HepG2 (cell line): Measurements from ENCODE around the gene GPSM1. TPM values are rescaled to one million over a fixed set of nuclear protein-coding genes. Genes with fewer than 3 reads are reported as not detected.
A peak's percentile ranks its signal among the peaks of the same experiment; 100 is the strongest.

Experiments
- ATAC-seq: fragments of 200-7000 bp; cut with Tn5 transposase; 3 replicates; pipeline ENCODE4 v1.9.1; 2020; ENCODE audit warnings: mild to moderate bottlenecking, moderate library complexity
- BruUV-seq: library from RNA; stranded (reverse); fragments of 400-500 nt; replicated peaks from 2 replicates; lab custom pipeline; 2021; lab: Mats Ljungman, UMichigan
- CTCF ChIA-PET: fragments of 300-600 bp; formaldehyde crosslinking; extraction: SDS; loops from one replicate; lab custom pipeline; 2021; ENCODE audit warnings: low total read pairs, inconsistent platforms, low intra/inter-chr PET ratio; lab: Yijun Ruan, JAX
- POLR2A ChIA-PET: fragments of 350-600 bp; sonication (Branson Sonifier 250); formaldehyde crosslinking; loops from one replicate; lab custom pipeline; 2020; ENCODE audit warnings: antibody characterized with exemption, inconsistent platforms; lab: Yijun Ruan, JAX
- DNase-seq: peaks from one replicate; pipeline ENCODE4 v3.0.0-alpha.2; 2015; ENCODE audit warnings: low spot score
- FAIRE-seq: peaks from 3 replicates; lab custom pipeline; 2011; peaks lifted over from hg19 to GRCh38; lab: Jason Lieb, UNC
- H2AFZ ChIP-seq: one replicate; pipeline ENCODE4 v1.6.1; 2011; ENCODE audit warnings: low read length, inconsistent platforms
- H3K27ac ChIP-seq: fragments of 300-600 bp; 3 replicates; pipeline ENCODE4 v1.8.0; 2011; ENCODE audit warnings: mixed run types, mild to moderate bottlenecking, mixed read lengths, low read length, inconsistent platforms; ENCODE audit not compliant: insufficient read depth; ENCODE audit errors: extremely low read length
- H3K27me3 ChIP-seq, 2 experiments: fragments of 200-600 bp in 1 of 2; 2 replicates in 1 of 2; 3 replicates in 1 of 2; pipeline versions ENCODE4 v1.6.0 to v1.8.0; 2011; ENCODE audit warnings: low read length in 2 of 2, mild to moderate bottlenecking in 2 of 2, moderate library complexity in 2 of 2, inconsistent platforms in 1 of 2; ENCODE audit not compliant: insufficient read depth in 2 of 2, control insufficient read depth in 1 of 2
- H3K36me3 ChIP-seq, 2 experiments: fragments of 200-600 bp in 1 of 2; replicated peaks in 1 of 2; 2 replicates in 1 of 2; 3 replicates in 1 of 2; pipeline versions ENCODE4 v1.5.1 to v1.8.0; 2011; ENCODE audit warnings: low read length in 2 of 2, inconsistent platforms in 1 of 2; ENCODE audit not compliant: insufficient read depth in 2 of 2, control insufficient read depth in 1 of 2
- H3K4me1 ChIP-seq: 2 replicates; pipeline ENCODE4 v1.5.1; 2012; ENCODE audit warnings: low read length, inconsistent platforms; ENCODE audit not compliant: insufficient read depth
- H3K4me2 ChIP-seq: 2 replicates; pipeline ENCODE4 v1.6.0; 2011; ENCODE audit warnings: low read depth, low read length, inconsistent platforms
- H3K4me3 ChIP-seq, 3 experiments: fragments of 200-600 bp in 1 of 3; sonication (generic), shearing (Covaris generic) in 1 of 3; replicated peaks in 1 of 3; 2 replicates each; pipeline ENCODE4 v1.5.1; 2011 to 2016; ENCODE audit warnings: low read length in 3 of 3, inconsistent platforms in 2 of 3, low read depth in 2 of 3, mild to moderate bottlenecking in 2 of 3, control low read depth in 1 of 3, mixed read lengths in 1 of 3; ENCODE audit not compliant: insufficient read depth in 1 of 3
- H3K79me2 ChIP-seq: one replicate; pipeline ENCODE4 v1.6.1; 2011; ENCODE audit warnings: low read length, inconsistent platforms; ENCODE audit not compliant: insufficient read depth
- H3K9ac ChIP-seq: 2 replicates; pipeline ENCODE4 v1.6.0; 2011; ENCODE audit warnings: mild to moderate bottlenecking, low read depth, low read length, inconsistent platforms; ENCODE audit not compliant: insufficient read depth
- H3K9me3 ChIP-seq: 2 replicates; pipeline ENCODE4 v1.5.1; 2012; ENCODE audit warnings: mild to moderate bottlenecking, low read length
- H4K20me1 ChIP-seq: 2 replicates; pipeline ENCODE4 v1.6.0; 2011; ENCODE audit warnings: inconsistent platforms, mild to moderate bottlenecking, low read length, moderate library complexity; ENCODE audit not compliant: insufficient read depth
- AGO2 ChIP-seq: fragments of 200-400 bp; formaldehyde crosslinking; optimal IDR thresholded peaks from 2 replicates; pipeline ENCODE3; 2017; ENCODE audit warnings: mild to moderate bottlenecking, low read depth, low read length, moderate library complexity
- CREM ChIP-seq, 2 experiments: sonication (generic) in 1 of 2; formaldehyde crosslinking in 1 of 2; IDR thresholded peaks; 2 replicates each; pipeline versions ENCODE4 v1.4.0 to v1.6.1; 2016 to 2020; ENCODE audit warnings: antibody characterized with exemption in 1 of 2, mild to moderate bottlenecking in 1 of 2, missing genetic modification reagents in 1 of 2
- RBFOX2 ChIP-seq: fragments of 200-400 bp; formaldehyde crosslinking; IDR thresholded peaks from 2 replicates; pipeline ENCODE4 v1.6.1; 2017; ENCODE audit warnings: low read depth, mild to moderate bottlenecking, low read length
- TP53 ChIP-seq: sonication (generic); formaldehyde crosslinking; conservative IDR thresholded peaks from 2 replicates; pipeline ENCODE4 v1.4.0; 2020; ENCODE audit warnings: missing genetic modification reagents
- ZNF138 ChIP-seq: sonication (generic); formaldehyde crosslinking; IDR thresholded peaks from 2 replicates; pipeline ENCODE4 v1.5.0; 2020; ENCODE audit warnings: mild to moderate bottlenecking, low read depth, missing genetic modification reagents
- ZNF556 ChIP-seq: sonication (generic); formaldehyde crosslinking; IDR thresholded peaks from 2 replicates; pipeline ENCODE4 v1.4.0; 2020; ENCODE audit warnings: mild to moderate bottlenecking, missing genetic modification reagents, borderline replicate concordance
- WGBS: methylation state at CpG from one replicate; pipeline ENCODE4 v1.1.6; 2017; ENCODE audit warnings: low lambda C conversion rate; 5-methylcytosine and 5-hydroxymethylcytosine counted together
- in situ Hi-C: cut with HindIII; loops from 2 replicates; pipeline ENCODE4 v1.10.0; 2017; ENCODE audit warnings: low pct_unique_long_range_greater_than_20kb; ENCODE audit not compliant: extremely low pct_ligation_motif_present
- intact Hi-C: fragments of 100-400 bp; cut with micrococcal nuclease; formaldehyde crosslinking; loops from one replicate; pipeline ENCODE4 v1.10.0; 2022; ENCODE audit not compliant: unreplicated experiment
- polyA plus RNA-seq, 8 experiments: library from polyadenylated mRNA; depleted of rRNA in 3 of 8; stranded (reverse) in 7 of 8; unstranded in 1 of 8; fragments of >200 nt; fragmentation: Illumina TruSeq in 4 of 8; extraction: Trizol in 4 of 8; gene quantifications; 2 replicates each; pipeline versions ENCODE4 v1.2.1 to v1.2.3, GENCODE V29; 2011 to 2016; ENCODE audit warnings: low read depth in 4 of 8, missing spikeins in 1 of 8, mixed read lengths in 1 of 8; ENCODE audit not compliant: insufficient read depth in 1 of 8
- total RNA-seq, 5 experiments: library from RNA; depleted of rRNA; stranded (reverse); fragments of >200 nt; fragmentation: Illumina TruSeq; extraction: Trizol; gene quantifications; 2 replicates each; pipeline ENCODE4 v1.2.3, GENCODE V29; 2016; ENCODE audit warnings: low read depth in 1 of 5
- TF ChIP-seq, protein P1 (sequence below): sonication (generic); formaldehyde crosslinking; IDR thresholded peaks from 2 replicates; pipeline ENCODE4 v1.4.0; 2020; ENCODE audit warnings: missing genetic modification reagents, borderline replicate concordance
- TF ChIP-seq, protein P2 (sequence below): sonication (generic); formaldehyde crosslinking; IDR thresholded peaks from 2 replicates; pipeline ENCODE4 v1.9.0; 2022; ENCODE audit warnings: missing genetic modification reagents, mild to moderate bottlenecking, borderline replicate concordance
- TF ChIP-seq, protein P3 (sequence below): sonication (generic); formaldehyde crosslinking; IDR thresholded peaks from 2 replicates; pipeline ENCODE4 v1.4.0; 2020; ENCODE audit warnings: missing genetic modification reagents

Gene GPSM1
- total and polyA plus RNA-seq, 2 of the 13 experiments (the other 11 are each of a cell fraction or from before 2014, with no cell fraction given): 1.0 to 2.4 TPM

- TF ChIP-seq, protein P1, sequence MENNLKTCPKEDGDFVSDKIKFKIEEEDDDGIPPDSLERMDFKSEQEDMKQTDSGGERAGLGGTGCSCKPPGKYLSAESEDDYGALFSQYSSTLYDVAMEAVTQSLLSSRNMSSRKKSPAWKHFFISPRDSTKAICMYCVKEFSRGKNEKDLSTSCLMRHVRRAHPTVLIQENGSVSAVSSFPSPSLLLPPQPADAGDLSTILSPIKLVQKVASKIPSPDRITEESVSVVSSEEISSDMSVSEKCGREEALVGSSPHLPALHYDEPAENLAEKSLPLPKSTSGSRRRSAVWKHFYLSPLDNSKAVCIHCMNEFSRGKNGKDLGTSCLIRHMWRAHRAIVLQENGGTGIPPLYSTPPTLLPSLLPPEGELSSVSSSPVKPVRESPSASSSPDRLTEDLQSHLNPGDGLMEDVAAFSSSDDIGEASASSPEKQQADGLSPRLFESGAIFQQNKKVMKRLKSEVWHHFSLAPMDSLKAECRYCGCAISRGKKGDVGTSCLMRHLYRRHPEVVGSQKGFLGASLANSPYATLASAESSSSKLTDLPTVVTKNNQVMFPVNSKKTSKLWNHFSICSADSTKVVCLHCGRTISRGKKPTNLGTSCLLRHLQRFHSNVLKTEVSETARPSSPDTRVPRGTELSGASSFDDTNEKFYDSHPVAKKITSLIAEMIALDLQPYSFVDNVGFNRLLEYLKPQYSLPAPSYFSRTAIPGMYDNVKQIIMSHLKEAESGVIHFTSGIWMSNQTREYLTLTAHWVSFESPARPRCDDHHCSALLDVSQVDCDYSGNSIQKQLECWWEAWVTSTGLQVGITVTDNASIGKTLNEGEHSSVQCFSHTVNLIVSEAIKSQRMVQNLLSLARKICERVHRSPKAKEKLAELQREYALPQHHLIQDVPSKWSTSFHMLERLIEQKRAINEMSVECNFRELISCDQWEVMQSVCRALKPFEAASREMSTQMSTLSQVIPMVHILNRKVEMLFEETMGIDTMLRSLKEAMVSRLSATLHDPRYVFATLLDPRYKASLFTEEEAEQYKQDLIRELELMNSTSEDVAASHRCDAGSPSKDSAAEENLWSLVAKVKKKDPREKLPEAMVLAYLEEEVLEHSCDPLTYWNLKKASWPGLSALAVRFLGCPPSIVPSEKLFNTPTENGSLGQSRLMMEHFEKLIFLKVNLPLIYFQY (CRISPR knock-in tag): no peak
- TF ChIP-seq TP53 (CRISPR knock-in tag): no peak
- TF ChIP-seq, protein P2, sequence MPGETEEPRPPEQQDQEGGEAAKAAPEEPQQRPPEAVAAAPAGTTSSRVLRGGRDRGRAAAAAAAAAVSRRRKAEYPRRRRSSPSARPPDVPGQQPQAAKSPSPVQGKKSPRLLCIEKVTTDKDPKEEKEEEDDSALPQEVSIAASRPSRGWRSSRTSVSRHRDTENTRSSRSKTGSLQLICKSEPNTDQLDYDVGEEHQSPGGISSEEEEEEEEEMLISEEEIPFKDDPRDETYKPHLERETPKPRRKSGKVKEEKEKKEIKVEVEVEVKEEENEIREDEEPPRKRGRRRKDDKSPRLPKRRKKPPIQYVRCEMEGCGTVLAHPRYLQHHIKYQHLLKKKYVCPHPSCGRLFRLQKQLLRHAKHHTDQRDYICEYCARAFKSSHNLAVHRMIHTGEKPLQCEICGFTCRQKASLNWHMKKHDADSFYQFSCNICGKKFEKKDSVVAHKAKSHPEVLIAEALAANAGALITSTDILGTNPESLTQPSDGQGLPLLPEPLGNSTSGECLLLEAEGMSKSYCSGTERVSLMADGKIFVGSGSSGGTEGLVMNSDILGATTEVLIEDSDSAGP (CRISPR knock-in tag): 0 out of 2 replicates have a peak, but pooled peaks have one; percentile 0
- TF ChIP-seq ZNF556 (CRISPR knock-in tag): no peak
- TF ChIP-seq, all 625 proteins: peak for 2
These were observed 74.0 kb downstream of the GPSM1 start (continued) for GRCh38 chr9:136401173-136401922.

- H3K9me3 ChIP-seq: no peaks in the 10 kb centered on the region
- WGBS: 79% methylated on average over 6 of the region's 13 CpGs
- H3K27me3 ChIP-seq: no peaks in the 10 kb centered on the region
- H3K4me2 ChIP-seq: no peak overlapping the region
- DNase-seq: no peak
- no peak overlapping the region for H3K4me3 ChIP-seq
- H3K4me1 ChIP-seq: peaks cover 20% of the 10 kb centered on the region
- CTCF ChIA-PET: no interaction called here
- H2AFZ ChIP-seq: no peak overlapping the region
- ATAC-seq: no peak
- H4K20me1 ChIP-seq: no peaks in the 10 kb centered on the region
- peaks cover 21% of the 10 kb centered on the region for H3K79me2 ChIP-seq
- in situ Hi-C loops: no loop called here
- no TSS peak for BruUV-seq
- TF ChIP-seq ZNF138 (CRISPR knock-in tag) (no peak), RBFOX2 (peak; percentile 66), CREM (IDR thresholded peaks at IDR 0.05) (no peak), CREM (CRISPR knock-in tag; IDR thresholded peaks at IDR 0.05) (no peak), AGO2 (peak; percentile 57)
- TF ChIP-seq, protein P3, sequence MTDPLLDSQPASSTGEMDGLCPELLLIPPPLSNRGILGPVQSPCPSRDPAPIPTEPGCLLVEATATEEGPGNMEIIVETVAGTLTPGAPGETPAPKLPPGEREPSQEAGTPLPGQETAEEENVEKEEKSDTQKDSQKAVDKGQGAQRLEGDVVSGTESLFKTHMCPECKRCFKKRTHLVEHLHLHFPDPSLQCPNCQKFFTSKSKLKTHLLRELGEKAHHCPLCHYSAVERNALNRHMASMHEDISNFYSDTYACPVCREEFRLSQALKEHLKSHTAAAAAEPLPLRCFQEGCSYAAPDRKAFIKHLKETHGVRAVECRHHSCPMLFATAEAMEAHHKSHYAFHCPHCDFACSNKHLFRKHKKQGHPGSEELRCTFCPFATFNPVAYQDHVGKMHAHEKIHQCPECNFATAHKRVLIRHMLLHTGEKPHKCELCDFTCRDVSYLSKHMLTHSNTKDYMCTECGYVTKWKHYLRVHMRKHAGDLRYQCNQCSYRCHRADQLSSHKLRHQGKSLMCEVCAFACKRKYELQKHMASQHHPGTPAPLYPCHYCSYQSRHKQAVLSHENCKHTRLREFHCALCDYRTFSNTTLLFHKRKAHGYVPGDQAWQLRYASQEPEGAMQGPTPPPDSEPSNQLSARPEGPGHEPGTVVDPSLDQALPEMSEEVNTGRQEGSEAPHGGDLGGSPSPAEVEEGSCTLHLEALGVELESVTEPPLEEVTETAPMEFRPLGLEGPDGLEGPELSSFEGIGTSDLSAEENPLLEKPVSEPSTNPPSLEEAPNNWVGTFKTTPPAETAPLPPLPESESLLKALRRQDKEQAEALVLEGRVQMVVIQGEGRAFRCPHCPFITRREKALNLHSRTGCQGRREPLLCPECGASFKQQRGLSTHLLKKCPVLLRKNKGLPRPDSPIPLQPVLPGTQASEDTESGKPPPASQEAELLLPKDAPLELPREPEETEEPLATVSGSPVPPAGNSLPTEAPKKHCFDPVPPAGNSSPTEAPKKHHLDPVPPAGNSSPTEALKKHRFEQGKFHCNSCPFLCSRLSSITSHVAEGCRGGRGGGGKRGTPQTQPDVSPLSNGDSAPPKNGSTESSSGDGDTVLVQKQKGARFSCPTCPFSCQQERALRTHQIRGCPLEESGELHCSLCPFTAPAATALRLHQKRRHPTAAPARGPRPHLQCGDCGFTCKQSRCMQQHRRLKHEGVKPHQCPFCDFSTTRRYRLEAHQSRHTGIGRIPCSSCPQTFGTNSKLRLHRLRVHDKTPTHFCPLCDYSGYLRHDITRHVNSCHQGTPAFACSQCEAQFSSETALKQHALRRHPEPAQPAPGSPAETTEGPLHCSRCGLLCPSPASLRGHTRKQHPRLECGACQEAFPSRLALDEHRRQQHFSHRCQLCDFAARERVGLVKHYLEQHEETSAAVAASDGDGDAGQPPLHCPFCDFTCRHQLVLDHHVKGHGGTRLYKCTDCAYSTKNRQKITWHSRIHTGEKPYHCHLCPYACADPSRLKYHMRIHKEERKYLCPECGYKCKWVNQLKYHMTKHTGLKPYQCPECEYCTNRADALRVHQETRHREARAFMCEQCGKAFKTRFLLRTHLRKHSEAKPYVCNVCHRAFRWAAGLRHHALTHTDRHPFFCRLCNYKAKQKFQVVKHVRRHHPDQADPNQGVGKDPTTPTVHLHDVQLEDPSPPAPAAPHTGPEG (CRISPR knock-in tag): no peak
- FAIRE-seq: no peak
- H3K9ac ChIP-seq: no peak overlapping the region
- POLR2A ChIA-PET: interaction anchor here (1.4 kb wide), 1 partner anchor 57 kb away, joined by 5 read pairs; no protein-coding TSS in a partner anchor
- intact Hi-C loops: no loop called here
- no peak overlapping the region for H3K27ac ChIP-seq
- peaks cover 13 to 31% of the 10 kb centered on the region in 2 experiments; a peak in 4 of 5 replicates for H3K36me3 ChIP-seq
These were observed 74.7 kb downstream of the GPSM1 start for GRCh38 chr9:136402067-136402466.
